Ishikawa (cell line): Measurements from ENCODE around the gene FBXW11.

Experiments
- CEBPB ChIP-seq: IDR thresholded peaks from 2 replicates; pipeline ENCODE4 v1.6.1; 2012
- CREB1 ChIP-seq: IDR thresholded peaks from 2 replicates; pipeline ENCODE4 v1.6.1; 2012; ENCODE audit warnings: low read depth
- EGR1 ChIP-seq: IDR thresholded peaks from 2 replicates; pipeline ENCODE4 v1.6.1; 2012
- EP300 ChIP-seq: IDR thresholded peaks from 2 replicates; pipeline ENCODE4 v1.6.1; 2012; ENCODE audit warnings: borderline replicate concordance
- FOXM1 ChIP-seq: IDR thresholded peaks from 2 replicates; pipeline ENCODE4 v1.6.1; 2012; ENCODE audit warnings: low read depth, borderline replicate concordance
- NFIC ChIP-seq: IDR thresholded peaks from 2 replicates; pipeline ENCODE4 v1.6.1; 2012
- RAD21 ChIP-seq: IDR thresholded peaks from 2 replicates; pipeline ENCODE4 v1.6.1; 2012; ENCODE audit warnings: low read depth
- TAF1 ChIP-seq: IDR thresholded peaks from 2 replicates; pipeline ENCODE4 v1.6.1; 2012; ENCODE audit warnings: low read depth, mild to moderate bottlenecking
- TCF12 ChIP-seq: IDR thresholded peaks from 2 replicates; pipeline ENCODE4 v1.6.1; 2012; ENCODE audit warnings: low read depth
- TEAD4 ChIP-seq: IDR thresholded peaks from 2 replicates; pipeline ENCODE4 v1.6.1; 2012
- USF1 ChIP-seq: IDR thresholded peaks from 2 replicates; pipeline ENCODE4 v1.6.1; 2012
- YY1 ChIP-seq: IDR thresholded peaks from 2 replicates; pipeline ENCODE4 v1.6.1; 2012; ENCODE audit warnings: low read depth
- ZBTB7A ChIP-seq: IDR thresholded peaks from 2 replicates; pipeline ENCODE4 v1.6.1; 2012; ENCODE audit warnings: low read depth
- TF ChIP-seq, protein P1 (sequence below): IDR thresholded peaks from 2 replicates; pipeline ENCODE4 v1.6.1; 2012
- TF ChIP-seq, protein P2 (sequence below): IDR thresholded peaks from 2 replicates; pipeline ENCODE4 v1.6.1; 2012; ENCODE audit warnings: low read depth, mild to moderate bottlenecking

Gene FBXW11

DNA sequence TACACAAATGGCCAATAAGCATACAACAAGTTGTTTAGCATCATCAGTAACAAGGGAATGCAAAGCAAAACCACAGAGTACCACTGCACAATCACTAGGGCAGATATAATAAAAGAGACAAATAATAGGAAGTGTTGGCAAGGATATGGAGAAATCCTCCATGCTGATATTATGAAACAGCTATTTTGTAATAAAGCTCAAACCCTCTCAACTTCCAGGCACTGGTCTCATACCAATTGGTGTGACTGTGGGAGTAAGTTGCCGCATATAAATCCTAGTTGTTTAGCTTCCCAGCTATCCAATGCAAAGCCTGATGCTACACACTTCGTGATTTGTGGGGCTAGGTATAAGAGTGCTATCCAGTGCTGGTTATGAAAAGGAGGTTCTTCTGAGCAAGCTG, 132.2 kb downstream of the FBXW11 start:
- TF ChIP-seq ZBTB7A (no peak), TCF12 (no peak), CREB1 (no peak)

- TF ChIP-seq TAF1, result no peak
- no peak for TF ChIP-seq TEAD4
- TF ChIP-seq, protein P1, sequence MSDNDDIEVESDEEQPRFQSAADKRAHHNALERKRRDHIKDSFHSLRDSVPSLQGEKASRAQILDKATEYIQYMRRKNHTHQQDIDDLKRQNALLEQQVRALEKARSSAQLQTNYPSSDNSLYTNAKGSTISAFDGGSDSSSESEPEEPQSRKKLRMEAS, result no peak
- TF ChIP-seq TCF12, result no peak
- no peak for TF ChIP-seq NFIC
- no peak for TF ChIP-seq ZBTB7A
- TF ChIP-seq YY1, result no peak
- TF ChIP-seq EP300, result no peak
These were observed 133.8 kb downstream of the FBXW11 start for GRCh38 chr5:171872666-171873065.

- TF ChIP-seq EGR1 (no peak), YY1 (no peak), CREB1 (no peak), EP300 (no peak), NFIC (no peak), FOXM1 (no peak), RAD21 (no peak), TCF12 (no peak), TEAD4 (no peak), CEBPB (no peak)
- TF ChIP-seq, protein P2, sequence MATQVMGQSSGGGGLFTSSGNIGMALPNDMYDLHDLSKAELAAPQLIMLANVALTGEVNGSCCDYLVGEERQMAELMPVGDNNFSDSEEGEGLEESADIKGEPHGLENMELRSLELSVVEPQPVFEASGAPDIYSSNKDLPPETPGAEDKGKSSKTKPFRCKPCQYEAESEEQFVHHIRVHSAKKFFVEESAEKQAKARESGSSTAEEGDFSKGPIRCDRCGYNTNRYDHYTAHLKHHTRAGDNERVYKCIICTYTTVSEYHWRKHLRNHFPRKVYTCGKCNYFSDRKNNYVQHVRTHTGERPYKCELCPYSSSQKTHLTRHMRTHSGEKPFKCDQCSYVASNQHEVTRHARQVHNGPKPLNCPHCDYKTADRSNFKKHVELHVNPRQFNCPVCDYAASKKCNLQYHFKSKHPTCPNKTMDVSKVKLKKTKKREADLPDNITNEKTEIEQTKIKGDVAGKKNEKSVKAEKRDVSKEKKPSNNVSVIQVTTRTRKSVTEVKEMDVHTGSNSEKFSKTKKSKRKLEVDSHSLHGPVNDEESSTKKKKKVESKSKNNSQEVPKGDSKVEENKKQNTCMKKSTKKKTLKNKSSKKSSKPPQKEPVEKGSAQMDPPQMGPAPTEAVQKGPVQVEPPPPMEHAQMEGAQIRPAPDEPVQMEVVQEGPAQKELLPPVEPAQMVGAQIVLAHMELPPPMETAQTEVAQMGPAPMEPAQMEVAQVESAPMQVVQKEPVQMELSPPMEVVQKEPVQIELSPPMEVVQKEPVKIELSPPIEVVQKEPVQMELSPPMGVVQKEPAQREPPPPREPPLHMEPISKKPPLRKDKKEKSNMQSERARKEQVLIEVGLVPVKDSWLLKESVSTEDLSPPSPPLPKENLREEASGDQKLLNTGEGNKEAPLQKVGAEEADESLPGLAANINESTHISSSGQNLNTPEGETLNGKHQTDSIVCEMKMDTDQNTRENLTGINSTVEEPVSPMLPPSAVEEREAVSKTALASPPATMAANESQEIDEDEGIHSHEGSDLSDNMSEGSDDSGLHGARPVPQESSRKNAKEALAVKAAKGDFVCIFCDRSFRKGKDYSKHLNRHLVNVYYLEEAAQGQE, result no peak
- TF ChIP-seq, protein P1, result no peak
These were observed 134.7 kb downstream of the FBXW11 start for GRCh38 chr5:171871711-171872110.

DNA sequence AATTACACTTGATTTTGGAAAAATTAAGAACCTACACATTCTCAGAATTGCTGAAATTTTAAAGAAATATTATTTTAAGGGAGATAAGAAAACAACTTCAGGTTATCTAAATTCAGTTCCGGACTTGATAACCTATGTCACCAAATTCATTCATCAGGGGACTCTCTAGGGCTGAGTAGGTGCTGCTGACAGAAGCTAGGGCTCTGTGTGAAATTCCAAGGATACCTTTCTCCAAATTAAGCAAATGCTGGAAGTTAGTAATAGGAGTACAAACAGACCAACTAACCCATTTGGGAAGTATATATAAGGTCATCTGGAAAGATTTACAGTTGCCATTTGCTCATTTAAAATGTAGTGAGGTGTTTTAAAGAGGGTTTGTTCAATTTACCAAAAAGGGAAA, 136.5 kb downstream of the FBXW11 start:
- TF ChIP-seq TCF12, result no peak
- no peak for TF ChIP-seq CREB1
- TF ChIP-seq EGR1, result no peak
- no peak for TF ChIP-seq NFIC
- no peak for TF ChIP-seq RAD21
- TF ChIP-seq TAF1, result no peak
- TF ChIP-seq, protein P2, result no peak
- TF ChIP-seq, protein P1, result no peak
- TF ChIP-seq EP300, result no peak
- TF ChIP-seq USF1, result no peak
- TF ChIP-seq FOXM1, result no peak
- no peak for TF ChIP-seq ZBTB7A
- no peak for TF ChIP-seq YY1

- no peak for TF ChIP-seq TAF1
- TF ChIP-seq EGR1, result no peak
- no peak for TF ChIP-seq NFIC
- no peak for TF ChIP-seq EP300
- no peak for TF ChIP-seq USF1
- TF ChIP-seq ZBTB7A, result no peak
- TF ChIP-seq, protein P1, result no peak
- TF ChIP-seq, protein P2, result no peak
- TF ChIP-seq TCF12, result no peak
- no peak for TF ChIP-seq FOXM1
- no peak for TF ChIP-seq RAD21
- TF ChIP-seq CEBPB, result no peak
- TF ChIP-seq CREB1, result no peak
- no peak for TF ChIP-seq YY1
- no peak for TF ChIP-seq TEAD4
These were observed 138.2 kb downstream of the FBXW11 start for GRCh38 chr5:171868236-171868635.
